HG03159 (cell line): ENCODE data around the gene PRSS50.

Experiments
- ATAC-seq: cut with Tn5 transposase; IDR thresholded peaks from one replicate; pipeline ENCODE4 v1.9.1; 2021; ENCODE audit warnings: mild to moderate bottlenecking, moderate library complexity; ENCODE audit not compliant: unreplicated experiment

Gene PRSS50

GRCh38 chr3:46671541-46672348, 45.9 kb downstream of the PRSS50 start:
- ATAC-seq = no peak

GRCh38 chr3:46670891-46671427, 46.7 kb downstream of the PRSS50 start:
- no peak for ATAC-seq

DNA sequence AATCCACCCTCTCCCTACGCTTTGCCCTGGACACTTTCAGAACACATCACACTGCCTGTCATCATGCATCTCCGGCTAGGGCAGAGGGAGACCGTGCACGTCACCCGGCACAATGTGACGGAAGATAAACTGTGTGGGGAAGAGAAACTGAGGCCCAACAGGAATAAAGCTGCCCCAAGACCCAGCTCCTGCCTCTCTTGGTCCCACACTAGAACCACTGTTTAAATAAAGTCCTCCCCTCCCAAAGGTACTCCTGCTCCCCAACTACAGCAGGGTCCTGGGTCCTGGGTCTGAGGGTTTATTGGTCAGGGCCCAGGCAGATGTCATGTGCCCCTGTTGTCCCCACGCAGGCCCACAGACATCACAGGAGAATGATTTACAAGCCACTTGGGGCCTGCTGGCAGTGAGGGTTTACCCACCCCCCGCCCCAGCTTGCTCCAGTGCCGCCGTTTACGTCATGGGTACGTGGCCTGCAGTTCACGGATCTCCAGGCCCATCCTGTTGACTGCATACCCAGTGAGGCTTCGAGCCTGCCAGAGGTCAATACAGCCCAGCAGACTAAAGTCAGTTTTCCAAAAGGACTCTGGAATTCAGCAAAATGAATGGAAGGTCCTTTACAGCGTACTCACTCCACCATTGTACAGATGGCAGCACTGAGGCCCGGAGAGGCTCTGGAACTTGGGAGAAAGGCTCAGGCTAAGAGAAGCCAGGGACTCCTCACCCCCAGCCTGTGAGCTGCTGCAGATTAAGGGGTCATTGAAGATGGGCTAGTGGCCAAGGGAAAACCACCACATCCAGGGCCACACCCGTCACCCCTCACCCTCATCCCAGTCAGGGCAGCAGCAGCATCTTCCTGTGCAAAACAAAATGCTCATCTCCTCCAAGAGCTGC, 47.4 kb downstream of the PRSS50 start:
- no peak for ATAC-seq

GRCh38 chr3:46669191-46669999, 48.3 kb downstream of the PRSS50 start:
- ATAC-seq = no peak

DNA sequence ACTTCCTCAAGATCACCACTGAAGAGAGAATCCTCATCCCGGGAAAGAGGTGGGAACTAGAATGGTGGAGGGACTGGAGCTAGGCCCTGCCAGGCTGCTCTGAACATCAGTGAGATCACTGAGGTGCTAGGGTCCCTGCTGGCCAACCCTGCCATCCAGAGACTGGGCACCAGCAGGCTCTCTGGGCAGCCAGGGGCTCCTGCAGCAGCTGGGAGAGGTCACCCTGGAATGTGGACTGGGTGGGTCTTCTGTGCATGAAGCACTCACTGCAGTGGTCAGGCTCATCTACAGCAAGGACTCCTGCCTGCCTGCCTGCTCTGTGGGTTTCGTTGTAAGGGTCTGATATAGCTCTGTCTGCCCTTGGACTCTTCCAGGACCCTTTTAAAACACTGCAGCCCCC, 49.1 kb downstream of the PRSS50 start:
- no peak for ATAC-seq

DNA sequence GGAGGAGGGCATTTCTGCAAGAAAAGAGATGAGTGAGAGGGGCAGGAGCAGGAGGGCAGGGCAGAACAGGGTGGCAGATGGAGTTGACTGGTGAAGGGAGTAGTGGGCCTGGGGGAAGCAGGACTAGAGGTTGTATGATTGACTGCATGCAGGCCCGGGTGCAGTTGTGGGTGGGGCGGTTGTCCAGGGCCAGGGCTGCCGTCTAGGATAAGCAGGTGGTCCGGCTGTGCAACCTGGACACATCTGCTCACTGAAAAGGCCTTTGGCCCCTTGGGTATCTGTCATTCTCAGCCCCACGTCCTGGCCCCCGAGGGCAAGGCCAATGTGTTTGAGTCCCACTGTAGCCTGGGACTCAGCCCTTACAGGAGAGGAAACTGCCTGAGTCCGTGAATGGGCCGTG, 49.6 kb downstream of the PRSS50 start:
- no peak for ATAC-seq

DNA sequence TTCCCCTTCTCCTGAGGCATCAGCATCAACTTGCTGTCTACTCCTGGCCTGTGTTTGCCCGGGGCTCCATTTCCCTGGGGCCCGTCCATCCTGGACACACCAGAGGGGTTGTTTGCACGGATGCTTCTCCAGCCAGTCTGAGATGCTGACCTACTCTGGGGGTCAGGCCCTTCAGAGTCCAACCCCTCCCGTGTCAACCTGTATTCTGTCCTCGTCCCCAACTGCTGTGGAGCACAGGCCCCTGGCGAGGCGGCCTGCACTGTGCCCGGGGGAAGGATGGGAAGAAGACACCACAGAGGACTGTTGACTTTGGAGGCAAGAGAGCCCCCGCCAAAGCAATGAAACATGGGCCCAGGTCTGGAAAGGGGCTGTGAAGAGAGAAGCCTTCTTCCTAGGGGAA, 50.0 kb downstream of the PRSS50 start:
- ATAC-seq = no peak

GRCh38 chr3:46667061-46667621, 50.5 kb downstream of the PRSS50 start:
- ATAC-seq = no peak

DNA sequence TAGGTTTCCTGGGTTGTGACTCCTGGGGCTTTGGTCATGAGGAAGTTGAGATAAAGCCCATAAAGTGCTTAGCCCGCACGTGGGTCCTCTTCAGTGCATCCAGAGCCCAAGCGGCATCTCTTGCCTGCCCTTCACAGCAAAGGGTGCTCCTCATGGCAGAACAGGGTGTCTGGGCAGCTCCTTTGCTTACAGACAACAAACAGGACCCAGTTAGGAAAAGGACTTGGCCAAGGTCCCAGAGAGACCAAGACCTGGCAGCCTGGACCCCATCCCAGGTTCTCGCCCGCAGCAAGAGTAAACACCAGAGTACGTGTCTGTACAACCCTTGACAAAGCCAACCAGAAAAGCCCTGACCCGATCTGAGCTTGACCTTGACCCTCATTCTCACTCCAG, 51.2 kb downstream of the PRSS50 start:
- no peak for ATAC-seq

DNA sequence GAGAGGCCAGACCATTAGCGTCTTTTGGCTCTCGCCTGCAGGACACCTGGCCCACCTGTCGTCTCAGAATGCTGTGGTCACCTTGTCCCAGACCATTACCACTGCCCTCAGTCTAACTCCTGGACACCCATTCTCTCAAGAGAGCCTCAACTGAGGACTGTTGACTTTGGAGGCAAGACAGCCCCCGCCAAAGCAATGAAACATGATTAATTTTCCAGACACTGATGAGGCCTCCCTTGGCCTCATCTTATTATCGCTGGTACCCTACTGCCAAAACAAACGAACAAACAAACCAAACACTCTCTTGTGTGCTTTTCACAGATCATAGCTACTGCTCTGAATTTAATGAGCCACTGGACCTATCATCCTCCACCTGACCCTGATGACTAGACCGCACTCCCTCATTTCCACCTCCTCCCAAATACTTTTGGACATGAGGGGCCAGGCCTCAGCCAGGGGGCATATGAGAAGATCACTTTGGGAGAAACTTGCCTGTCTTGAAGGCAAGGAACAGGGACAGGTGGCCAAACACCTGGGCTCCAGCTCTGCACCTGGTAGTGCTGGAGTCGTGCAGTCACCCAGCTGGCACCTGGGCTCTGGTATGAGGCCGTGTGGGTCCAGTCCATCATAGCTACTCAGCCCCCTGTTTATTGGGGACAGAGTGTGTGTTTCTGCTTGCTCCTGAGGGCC, 51.8 kb downstream of the PRSS50 start:
- ATAC-seq = no peak

DNA sequence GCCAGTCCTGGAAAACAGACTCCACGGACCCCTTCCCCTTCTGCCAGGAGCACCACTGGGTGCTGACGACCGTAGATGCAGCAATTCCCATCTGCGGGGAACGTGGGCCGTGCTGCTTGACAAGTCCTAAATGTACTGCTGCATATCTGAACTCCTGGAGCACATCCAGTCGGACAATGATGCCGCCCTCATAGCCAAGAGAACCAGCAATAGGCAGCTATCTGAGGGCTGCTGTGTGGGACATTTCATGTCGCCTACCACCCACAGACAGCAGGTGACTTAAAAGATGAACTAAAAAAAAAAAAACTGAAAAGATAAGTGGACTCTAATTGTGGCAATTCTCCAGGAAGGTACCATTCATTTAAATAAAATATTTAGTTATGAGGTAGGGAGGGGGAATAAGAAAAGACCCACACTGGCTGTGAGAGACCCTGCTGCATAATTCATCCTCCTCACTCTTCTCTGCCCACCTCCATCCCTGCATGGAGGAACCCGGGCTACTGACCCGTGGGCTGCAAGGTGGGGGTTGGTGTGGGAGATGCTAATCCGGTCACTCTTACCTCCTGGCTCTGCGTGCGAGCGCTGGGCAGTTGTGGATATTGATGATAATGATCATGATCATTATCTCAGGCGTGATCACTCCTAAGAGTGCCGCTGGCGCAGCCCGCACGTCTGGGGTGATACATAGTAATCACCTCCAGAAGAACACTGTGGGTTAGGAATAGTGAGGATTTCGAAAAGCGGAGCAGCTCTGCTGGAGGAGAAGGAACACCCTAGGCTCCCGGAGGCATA, 52.5 kb downstream of the PRSS50 start:
- no peak for ATAC-seq

DNA sequence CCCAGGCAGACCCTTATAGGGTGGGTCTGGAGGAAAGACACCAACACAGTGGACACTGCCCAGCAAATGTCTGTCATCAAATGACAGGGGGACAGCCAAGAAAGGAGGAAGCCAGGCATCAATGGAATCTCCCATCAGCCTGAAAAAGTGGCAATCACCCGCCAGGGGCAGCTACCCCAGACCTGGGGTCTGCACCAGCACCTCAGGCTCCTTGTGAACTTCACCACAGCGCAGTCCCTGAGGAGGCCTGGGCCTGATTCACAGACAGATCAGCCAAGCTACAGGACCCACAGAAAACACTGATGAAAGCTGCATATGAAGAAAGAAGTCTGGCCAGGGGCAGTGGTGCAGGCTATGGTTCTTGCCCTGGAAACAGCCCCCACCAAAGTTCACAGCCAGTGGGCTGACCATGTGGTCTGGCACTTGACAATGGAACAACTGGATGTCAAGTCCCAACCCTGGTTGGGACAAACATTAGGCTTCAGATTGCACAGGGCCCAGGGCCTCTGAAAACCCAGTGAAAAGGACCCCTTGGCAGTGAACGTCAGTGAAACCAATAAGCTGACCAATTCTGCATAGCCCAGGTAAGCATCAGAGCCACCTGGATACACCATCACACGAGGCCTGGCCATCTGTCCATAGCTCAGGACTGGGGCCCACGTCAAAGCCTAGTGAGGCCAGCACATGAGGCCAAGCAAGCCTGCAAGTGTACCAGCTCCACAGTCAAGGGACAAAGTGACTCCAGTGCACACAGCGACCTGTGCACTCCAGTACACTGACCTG, 53.3 kb downstream of the PRSS50 start:
- no peak for ATAC-seq

DNA sequence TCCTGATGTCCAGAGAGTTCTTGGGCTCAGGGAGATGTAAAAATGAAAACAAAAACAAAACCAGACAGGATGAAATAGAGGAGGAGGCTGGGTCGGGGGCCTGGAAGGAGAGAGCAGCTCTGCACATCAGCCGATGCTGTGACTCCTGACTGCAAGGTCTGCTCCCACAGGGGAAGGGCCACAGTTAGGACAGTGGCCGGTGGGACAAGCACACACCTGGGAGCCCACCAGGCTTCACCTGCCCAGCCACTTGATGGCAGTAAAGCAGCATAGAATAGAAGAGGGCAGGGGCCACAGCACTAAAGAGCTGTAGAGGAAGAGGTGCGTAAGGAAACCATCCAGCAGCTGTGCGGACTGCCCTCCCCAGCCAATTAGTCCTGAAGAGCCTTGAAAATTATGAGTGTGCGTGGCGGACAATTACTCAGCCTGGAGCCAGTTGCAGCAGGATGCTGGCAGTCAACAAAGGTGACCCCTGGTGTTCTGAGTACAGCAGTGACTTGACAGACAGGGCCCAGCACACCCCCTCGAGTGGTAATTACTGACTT, 54.0 kb downstream of the PRSS50 start:
- no peak for ATAC-seq

DNA sequence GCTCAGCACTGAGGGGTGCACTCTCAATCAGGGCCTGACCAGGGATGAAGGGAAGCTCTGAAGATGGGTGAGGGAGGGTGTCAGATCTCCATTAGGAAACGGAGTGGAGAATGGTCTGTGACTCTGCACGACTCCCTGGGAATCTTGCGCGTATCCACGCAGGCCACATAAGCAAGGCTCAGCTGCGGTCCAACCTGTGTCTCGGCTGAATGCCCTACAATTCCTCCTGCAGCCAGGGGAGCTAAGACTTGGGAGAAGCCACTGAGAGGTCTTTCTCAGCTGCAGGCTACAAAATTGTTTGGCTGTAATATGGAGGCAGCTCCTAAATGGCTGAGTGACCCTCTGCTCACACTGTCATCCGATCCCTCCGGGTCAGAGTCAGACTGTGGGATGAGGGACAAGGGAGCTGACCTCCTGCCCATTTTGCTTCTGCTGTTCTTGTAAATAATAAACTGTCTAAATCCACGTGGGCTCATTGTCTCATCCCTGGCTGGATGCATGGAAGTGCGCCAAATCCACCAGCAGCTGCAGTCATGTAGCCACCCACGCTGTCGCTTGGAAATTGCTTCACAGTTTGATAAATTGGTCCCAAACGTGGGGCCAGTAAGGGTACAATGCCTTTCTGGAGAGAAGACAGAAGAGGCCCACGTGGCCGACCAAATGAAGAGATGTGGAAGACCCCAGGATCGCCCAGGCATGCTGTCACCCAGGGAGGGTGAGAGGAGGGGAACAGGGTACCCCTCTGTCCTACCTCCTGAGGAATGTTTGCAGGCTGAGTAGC, 54.7 kb downstream of the PRSS50 start:
- ATAC-seq = no peak
